Activated CD8-positive, alpha-beta memory T cell treated with anti-CD3 and anti-CD28 coated beads, Interleukin-2, amount 50 U/mL, for 1 hour (primary cell): Measurements from ENCODE around the gene TMPRSS13.
"Not testable (repeated sequence)": the region's sequence is repeated elsewhere in the genome, so short reads cannot be mapped to it uniquely, and the experiment has no call there.

Source experiments
- DNase-seq: peaks from one replicate; pipeline ENCODE4 v3.0.0-alpha.2; 2020; ENCODE audit errors: extremely low read depth

The TMPRSS13 gene

GRCh38 chr11:117872975-117873827 is 56.0 kb downstream of the TMPRSS13 start:
- DNase-seq: no peak

- DNase-seq: no peak
Measured at GRCh38 chr11:117872420-117872961, 56.7 kb downstream of the TMPRSS13 start.

GRCh38 chr11:117871784-117872183 is 57.4 kb downstream of the TMPRSS13 start:
- no peak for DNase-seq

GRCh38 chr11:117871160-117871559 is 58.0 kb downstream of the TMPRSS13 start:
- DNase-seq: no peak

GRCh38 chr11:117870103-117870952 is 58.9 kb downstream of the TMPRSS13 start:
- no peak for DNase-seq

- no peak for DNase-seq
Measured at GRCh38 chr11:117869604-117870003, 59.6 kb downstream of the TMPRSS13 start.

GRCh38 chr11:117868815-117869561 is 60.2 kb downstream of the TMPRSS13 start:
- no peak for DNase-seq

- no peak for DNase-seq
Measured at GRCh38 chr11:117868088-117868487, 61.1 kb downstream of the TMPRSS13 start.

GRCh38 chr11:117866526-117866925 is 62.7 kb downstream of the TMPRSS13 start:
- DNase-seq: no peak

- not testable (repeated sequence) for DNase-seq
Measured at GRCh38 chr11:117865546-117865945, 63.7 kb downstream of the TMPRSS13 start.

- DNase-seq: no peak
Measured at GRCh38 chr11:117863383-117863782, 65.8 kb downstream of the TMPRSS13 start.

GRCh38 chr11:117862753-117863152 is 66.4 kb downstream of the TMPRSS13 start:
- DNase-seq: no peak

GRCh38 chr11:117862019-117862725 is 67.0 kb downstream of the TMPRSS13 start:
- no peak for DNase-seq

GRCh38 chr11:117861151-117862018 is 67.8 kb downstream of the TMPRSS13 start:
- DNase-seq: no peak

- no peak for DNase-seq
Measured at GRCh38 chr11:117860139-117860538, 69.1 kb downstream of the TMPRSS13 start.

GRCh38 chr11:117859488-117860112 is 69.6 kb downstream of the TMPRSS13 start:
- no peak for DNase-seq

GRCh38 chr11:117859061-117859460 is 70.1 kb downstream of the TMPRSS13 start:
- DNase-seq: no peak

GRCh38 chr11:117857734-117858414 is 71.3 kb downstream of the TMPRSS13 start:
- no peak for DNase-seq
